Panc1 (cell line): ENCODE results near the gene FBXL22. TPM values are rescaled to one million over a fixed set of nuclear protein-coding genes. Genes with fewer than 3 reads are reported as not detected.

ENCODE experiments used
- ATAC-seq: fragments of 200-7000 bp; cut with Tn5 transposase; 2 replicates; pipeline ENCODE4 v1.9.1; 2020; ENCODE audit warnings: mild to moderate bottlenecking, moderate library complexity
- BruUV-seq: library from RNA; stranded (reverse); fragments of 400-500 nt; replicated peaks from 2 replicates; lab custom pipeline; 2021; lab: Mats Ljungman, UMichigan
- CTCF ChIA-PET: fragments of 300-600 bp; sonication (Branson Sonifier 250); formaldehyde crosslinking; loops from one replicate; lab custom pipeline; 2022; ENCODE audit warnings: antibody characterized with exemption; lab: Charles Lee
- POLR2A ChIA-PET: fragments of 300-600 bp; sonication (Branson Sonifier 250); formaldehyde crosslinking; loops from one replicate; lab custom pipeline; 2022; ENCODE audit warnings: antibody characterized with exemption; lab: Charles Lee
- DNase-seq: peaks from one replicate; pipeline ENCODE4 v3.0.0-alpha.2; 2010; ENCODE audit warnings: low read depth, low spot score
- H3K27ac ChIP-seq: 2 replicates; pipeline ENCODE4 v1.5.1; 2011; ENCODE audit warnings: mild to moderate bottlenecking, low read length, inconsistent platforms
- H3K27me3 ChIP-seq: fragments of 200-500 bp; sonication (Bioruptor generic); 2 replicates; pipeline ENCODE4 v1.6.0; 2014; ENCODE audit warnings: low read length, inconsistent platforms; ENCODE audit not compliant: control insufficient read depth, insufficient read depth
- H3K36me3 ChIP-seq: fragments of 200-500 bp; sonication (Bioruptor generic); 2 replicates; pipeline ENCODE4 v1.5.1; 2014; ENCODE audit warnings: inconsistent platforms, mild to moderate bottlenecking, low read length, moderate library complexity; ENCODE audit not compliant: control insufficient read depth, insufficient read depth
- H3K4me1 ChIP-seq: 2 replicates; pipeline ENCODE4 v1.5.1; 2011; ENCODE audit warnings: inconsistent platforms, mild to moderate bottlenecking, low read length, moderate library complexity; ENCODE audit not compliant: control insufficient read depth, insufficient read depth
- H3K4me3 ChIP-seq, 2 experiments: 2 replicates each; pipeline ENCODE4 v1.5.1; 2011 to 2012; ENCODE audit warnings: low read depth in 2 of 2, low read length in 2 of 2, mild to moderate bottlenecking in 2 of 2, inconsistent platforms in 1 of 2, moderate library complexity in 1 of 2
- H3K9me3 ChIP-seq: fragments of 200-500 bp; sonication (Bioruptor generic); 2 replicates; pipeline ENCODE4 v1.5.1; 2014; ENCODE audit warnings: low read depth, mild to moderate bottlenecking, inconsistent platforms, low read length, moderate library complexity; ENCODE audit not compliant: control insufficient read depth, insufficient read depth
- CTCF ChIP-seq: fragments of 450-650 bp; IDR thresholded peaks from 2 replicates; pipeline ENCODE4 v1.5.1; 2017; ENCODE audit warnings: mild to moderate bottlenecking
- POLR2AphosphoS5 ChIP-seq: IDR thresholded peaks from 2 replicates; pipeline ENCODE4 v1.6.1; 2012; ENCODE audit warnings: mild to moderate bottlenecking, low read depth, low read length, moderate library complexity
- REST ChIP-seq, 2 experiments: IDR thresholded peaks; 2 replicates each; pipeline ENCODE4 v1.6.1; 2011 to 2012; ENCODE audit warnings: low read depth in 2 of 2, control low read depth in 1 of 2, low read length in 1 of 2, mild to moderate bottlenecking in 1 of 2, moderate library complexity in 1 of 2; ENCODE audit not compliant: insufficient read depth in 1 of 2
- SIN3A ChIP-seq: IDR thresholded peaks from 2 replicates; pipeline ENCODE4 v1.6.1; 2012; ENCODE audit warnings: low read depth, mild to moderate bottlenecking, low read length, moderate library complexity, borderline replicate concordance; ENCODE audit not compliant: insufficient read depth
- TCF7L2 ChIP-seq: IDR thresholded peaks from 2 replicates; pipeline ENCODE4 v1.6.1; 2011; ENCODE audit warnings: mild to moderate bottlenecking, low read depth, low read length, inconsistent platforms
- in situ Hi-C: cut with HindIII; loops from 2 replicates; pipeline ENCODE4 v1.10.0; 2016; ENCODE audit warnings: low sequenced_read_pairs, low pct_unique_long_range_greater_than_20kb
- intact Hi-C: fragments of 100-400 bp; cut with micrococcal nuclease; formaldehyde crosslinking; loops from one replicate; pipeline ENCODE4 v1.10.0; 2022; ENCODE audit not compliant: unreplicated experiment
- total RNA-seq: library from RNA; stranded (reverse); gene quantifications from one replicate; pipeline ENCODE4 v1.2.1, GENCODE V29; 2021; ENCODE audit not compliant: unreplicated experiment

The FBXL22 gene
- total RNA-seq, 1 experiment from 2014 or later: 0.54 TPM

- BruUV-seq: no TSS peak
These were observed 21.9 kb upstream of the FBXL22 start for GRCh38 chr15:63575312-63575711.

GRCh38 chr15:63576441-63576840 lies 20.7 kb upstream of the FBXL22 start:
- Histone ChIP-seq H3K4me3 (no peak overlapping the region), H3K27ac (no peak overlapping the region), H3K4me1 (no peaks in the 10 kb centered on the region), H3K27me3 (no peaks in the 10 kb centered on the region), H3K36me3 (peaks cover 2% of the 10 kb centered on the region; the same call in 1 of the 2 replicates), H3K9me3 (no peaks in the 10 kb centered on the region)
- TF ChIP-seq REST (IDR thresholded peaks at IDR 0.05; ENCODE audit: insufficient read depth in 1 of 2, low read depth in 2 of 2, low read length in 1 of 2) (no peak), POLR2AphosphoS5 (no peak), TCF7L2 (no peak), CTCF (0 out of 2 replicates have a peak, but pooled peaks have one; percentile 4), SIN3A (no peak)
- in situ Hi-C loops: no loop called here
- intact Hi-C loops: no loop called here
- CTCF ChIA-PET: no interaction called here
- POLR2A ChIA-PET: no interaction called here
- ATAC-seq: no peak
- no TSS peak for BruUV-seq
- DNase-seq: no peak

More at GRCh38 chr15:63575312-63575711, 21.9 kb upstream of the FBXL22 start:
- no peak overlapping the region for H3K4me3 ChIP-seq
- peaks cover 7% of the 10 kb centered on the region; the same call in 1 of the 2 replicates for H3K36me3 ChIP-seq
- no peaks in the 10 kb centered on the region for H3K9me3 ChIP-seq
- DNase-seq: no peak
- ChIA-PET POLR2A (no interaction called here), CTCF (interaction anchor here (0.6 kb wide), 2 partner anchors 9 to 109 kb away, joined by 3 to 11 read pairs; no protein-coding TSS in a partner anchor)
- no peaks in the 10 kb centered on the region for H3K4me1 ChIP-seq
- no peak overlapping the region for H3K27ac ChIP-seq
- ATAC-seq: no peak
- H3K27me3 ChIP-seq: no peaks in the 10 kb centered on the region
- in situ Hi-C loops: no loop called here
- TF ChIP-seq REST (IDR thresholded peaks at IDR 0.05; ENCODE audit: insufficient read depth in 1 of 2, low read depth in 2 of 2, low read length in 1 of 2): no peak
- intact Hi-C loops: no loop called here
